Neural crest cell (in vitro differentiated cells): ENCODE results near the gene ASB7. TPM values are rescaled to one million over a fixed set of nuclear protein-coding genes. Genes with fewer than 3 reads are reported as not detected.

ENCODE experiments used
- DNase-seq: peaks from one replicate; pipeline ENCODE4 v3.0.0; 2021; ENCODE audit warnings: low read depth, mixed read lengths, low spot score
- H3K27ac Mint-ChIP-seq: one replicate; pipeline ENCODE4 v1.8.0; 2021; ENCODE audit warnings: mild to moderate bottlenecking, mixed read lengths; ENCODE audit not compliant: unreplicated experiment
- H3K27me3 Mint-ChIP-seq: 2 replicates; pipeline ENCODE4 v1.8.0; 2021; ENCODE audit warnings: low read depth, mild to moderate bottlenecking, mixed read lengths
- H3K36me3 Mint-ChIP-seq: 2 replicates; pipeline ENCODE4 v1.8.0; 2021; ENCODE audit warnings: low read depth, mild to moderate bottlenecking, mixed read lengths
- H3K4me1 Mint-ChIP-seq: 2 replicates; pipeline ENCODE4 v1.8.0; 2021; ENCODE audit warnings: mixed read lengths
- H3K4me3 Mint-ChIP-seq: one replicate; pipeline ENCODE4 v1.8.0; 2021; ENCODE audit warnings: mild to moderate bottlenecking, mixed read lengths
- H3K9me3 Mint-ChIP-seq: 2 replicates; pipeline ENCODE4 v1.8.0; 2021; ENCODE audit warnings: mixed read lengths
- total RNA-seq: library from RNA; stranded (reverse); gene quantifications from 2 replicates; pipeline ENCODE4 v1.2.1, GENCODE V29; 2021
- TF ChIP-seq, protein P1 (sequence below): fragments of 200-600 bp; sonication (generic); conservative IDR thresholded peaks from 2 replicates; pipeline ENCODE4 v1.5.0; 2021; ENCODE audit warnings: antibody characterized with exemption, mild to moderate bottlenecking

The ASB7 gene
- total RNA-seq, 1 donor from 2014 or later = 14.4 TPM

DNA sequence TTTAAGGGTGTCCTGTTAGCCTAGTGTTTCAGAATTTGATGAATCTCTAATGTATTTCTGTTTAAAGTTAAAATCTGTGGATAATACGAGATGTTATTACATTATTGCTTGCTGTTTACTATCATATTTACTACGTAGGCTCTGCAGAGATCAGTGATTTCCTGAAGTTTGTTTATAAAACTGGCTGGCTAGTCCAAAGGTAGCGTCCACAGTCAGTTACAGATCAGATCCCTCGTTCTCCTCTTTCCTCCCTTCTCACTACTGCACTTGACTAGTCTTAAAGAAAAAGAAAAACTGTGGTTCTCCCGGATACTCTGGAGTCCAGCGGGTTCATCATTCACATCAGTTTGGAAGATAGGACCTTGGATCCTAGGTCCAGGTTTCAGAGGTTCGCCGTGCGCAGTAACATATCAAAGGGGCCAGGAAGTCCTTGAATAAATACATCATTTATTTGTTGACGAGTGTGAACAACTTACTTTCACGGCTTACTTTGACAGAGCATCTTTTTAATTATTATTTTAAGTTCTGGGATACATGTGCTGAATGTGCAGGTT, 35.9 kb downstream of the ASB7 start:
- no peak overlapping the region for H3K27ac Mint-ChIP-seq

DNA sequence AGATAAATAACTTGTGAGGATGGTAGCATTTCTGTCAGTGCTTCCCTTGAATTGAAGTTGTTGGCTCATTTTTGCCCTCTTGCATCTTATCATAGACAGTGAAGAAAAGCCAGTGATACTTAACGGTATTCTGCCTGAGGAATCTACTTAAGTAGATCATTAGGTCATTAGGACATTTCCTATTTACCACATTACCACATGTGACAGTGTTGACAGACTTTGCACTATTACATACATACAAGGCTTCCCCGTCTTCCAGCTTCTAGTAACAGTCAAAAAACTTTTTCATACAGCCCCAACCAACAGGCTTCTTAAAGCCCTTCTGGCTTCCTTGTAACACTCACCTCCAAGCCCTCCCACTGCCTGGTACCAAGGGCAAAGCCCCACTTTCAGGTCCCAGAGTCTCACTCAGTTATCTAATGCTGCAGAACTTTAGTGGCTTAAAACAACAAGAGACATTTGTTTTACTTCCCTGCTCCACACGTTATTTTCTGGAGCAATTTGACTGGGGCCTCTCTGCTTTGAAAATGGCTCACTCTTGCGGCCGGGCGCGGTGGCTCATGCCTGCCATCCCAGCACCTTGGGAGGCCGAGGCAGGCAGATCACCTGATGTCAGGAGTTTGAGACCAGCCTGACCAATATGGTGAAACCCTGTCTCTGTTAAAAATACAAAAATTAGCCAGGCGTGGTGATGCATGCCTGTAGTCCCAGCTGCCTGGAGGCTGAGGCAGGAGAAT, 40.0 kb downstream of the ASB7 start:
- Mint-ChIP-seq H3K27ac (no peak overlapping the region), H3K36me3 (no peaks in the 10 kb centered on the region), H3K9me3 (no peaks in the 10 kb centered on the region), H3K27me3 (no peaks in the 10 kb centered on the region), H3K4me3 (no peak overlapping the region), H3K4me1 (peaks cover 8% of the 10 kb centered on the region)
- TF ChIP-seq, protein P1, sequence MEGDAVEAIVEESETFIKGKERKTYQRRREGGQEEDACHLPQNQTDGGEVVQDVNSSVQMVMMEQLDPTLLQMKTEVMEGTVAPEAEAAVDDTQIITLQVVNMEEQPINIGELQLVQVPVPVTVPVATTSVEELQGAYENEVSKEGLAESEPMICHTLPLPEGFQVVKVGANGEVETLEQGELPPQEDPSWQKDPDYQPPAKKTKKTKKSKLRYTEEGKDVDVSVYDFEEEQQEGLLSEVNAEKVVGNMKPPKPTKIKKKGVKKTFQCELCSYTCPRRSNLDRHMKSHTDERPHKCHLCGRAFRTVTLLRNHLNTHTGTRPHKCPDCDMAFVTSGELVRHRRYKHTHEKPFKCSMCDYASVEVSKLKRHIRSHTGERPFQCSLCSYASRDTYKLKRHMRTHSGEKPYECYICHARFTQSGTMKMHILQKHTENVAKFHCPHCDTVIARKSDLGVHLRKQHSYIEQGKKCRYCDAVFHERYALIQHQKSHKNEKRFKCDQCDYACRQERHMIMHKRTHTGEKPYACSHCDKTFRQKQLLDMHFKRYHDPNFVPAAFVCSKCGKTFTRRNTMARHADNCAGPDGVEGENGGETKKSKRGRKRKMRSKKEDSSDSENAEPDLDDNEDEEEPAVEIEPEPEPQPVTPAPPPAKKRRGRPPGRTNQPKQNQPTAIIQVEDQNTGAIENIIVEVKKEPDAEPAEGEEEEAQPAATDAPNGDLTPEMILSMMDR = no peak
- DNase-seq = no peak

More for the DNA sequence above, 35.9 kb downstream of the ASB7 start:
- Mint-ChIP-seq H3K27me3 (no peaks in the 10 kb centered on the region), H3K4me3 (no peak overlapping the region), H3K9me3 (no peaks in the 10 kb centered on the region), H3K4me1 (peaks cover 8% of the 10 kb centered on the region), H3K36me3 (no peaks in the 10 kb centered on the region)
- DNase-seq = no peak
- TF ChIP-seq, protein P1 = no peak

DNA sequence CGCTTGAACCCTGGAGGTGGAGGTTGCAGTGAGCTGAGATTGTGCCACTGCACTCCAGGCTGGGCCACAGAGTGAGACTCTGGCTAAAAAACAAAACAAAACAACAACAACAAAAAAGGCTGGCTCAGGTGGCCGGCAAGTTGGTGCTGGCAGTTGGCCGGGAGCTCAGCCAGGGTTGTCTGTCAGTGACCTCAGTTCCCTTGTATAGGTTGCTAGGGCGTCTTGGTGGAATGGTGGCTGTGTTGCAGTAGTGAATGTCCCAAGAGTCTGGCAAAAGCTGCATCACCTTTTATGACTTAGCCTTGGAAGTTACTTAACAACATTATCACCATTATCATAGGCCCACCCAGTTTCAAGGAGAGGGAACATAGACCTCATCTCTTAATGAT, 40.6 kb downstream of the ASB7 start:
- no peaks in the 10 kb centered on the region for H3K9me3 Mint-ChIP-seq
- H3K27me3 Mint-ChIP-seq = no peaks in the 10 kb centered on the region
- TF ChIP-seq, protein P1 = no peak
- H3K4me3 Mint-ChIP-seq = no peak overlapping the region
- H3K4me1 Mint-ChIP-seq = peaks cover 8% of the 10 kb centered on the region
- no peaks in the 10 kb centered on the region for H3K36me3 Mint-ChIP-seq
- no peak overlapping the region for H3K27ac Mint-ChIP-seq
- no peak for DNase-seq

DNA sequence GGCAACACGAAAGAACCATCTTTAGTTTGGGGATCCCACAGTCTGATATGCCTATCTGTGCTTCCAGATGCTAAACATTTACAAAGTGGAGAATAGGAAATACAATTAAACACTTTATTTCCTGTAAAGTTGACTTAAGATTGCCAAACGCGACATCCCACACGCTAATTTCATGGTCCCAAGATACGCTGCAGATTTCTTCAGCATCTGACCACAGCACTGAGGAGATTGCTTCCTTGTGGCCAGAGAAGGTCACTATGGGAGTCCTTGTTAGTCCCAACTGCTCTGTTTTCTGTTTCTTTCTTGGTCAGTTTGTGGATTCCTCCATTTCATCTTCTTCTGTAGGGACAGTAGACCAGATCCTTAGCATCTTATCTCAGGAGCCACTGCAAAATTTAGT, 43.3 kb downstream of the ASB7 start:
- TF ChIP-seq, protein P1 = no peak
- no peak for DNase-seq
- H3K27me3 Mint-ChIP-seq = no peaks in the 10 kb centered on the region
- H3K36me3 Mint-ChIP-seq = no peaks in the 10 kb centered on the region
- no peak overlapping the region for H3K4me3 Mint-ChIP-seq
- no peaks in the 10 kb centered on the region for H3K9me3 Mint-ChIP-seq
- H3K27ac Mint-ChIP-seq = no peak overlapping the region
- H3K4me1 Mint-ChIP-seq = peaks cover 8% of the 10 kb centered on the region

DNA sequence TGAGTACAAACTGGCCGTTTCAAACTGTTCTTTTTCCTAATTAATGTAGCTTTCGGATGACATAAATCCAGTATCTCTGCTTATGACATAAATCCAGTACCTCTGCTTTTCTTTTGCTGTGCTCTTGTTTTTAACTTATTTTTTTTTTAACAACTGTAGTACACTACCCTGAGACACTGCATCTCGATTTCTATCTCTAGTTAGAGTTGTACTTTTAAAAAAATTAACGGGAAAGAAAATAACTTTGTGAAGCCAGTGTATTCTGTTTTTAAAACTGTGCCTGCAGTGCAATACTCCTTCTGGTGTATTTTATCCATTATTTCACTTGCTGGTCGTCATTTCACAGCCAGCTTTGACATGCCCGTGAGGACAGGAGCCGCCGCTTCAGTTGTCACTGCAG, 46.6 kb downstream of the ASB7 start:
- Mint-ChIP-seq H3K36me3 (no peaks in the 10 kb centered on the region), H3K9me3 (no peaks in the 10 kb centered on the region), H3K27ac (no peak overlapping the region), H3K27me3 (no peaks in the 10 kb centered on the region), H3K4me3 (no peak overlapping the region), H3K4me1 (no peaks in the 10 kb centered on the region)
- TF ChIP-seq, protein P1 = no peak
- DNase-seq = no peak
